Bone marrow (tissue), 2 donors: Measurements from ENCODE around the gene GHRL.

ENCODE experiments used
- DNase-seq, 2 donors: peaks; one replicate each; lab custom pipeline; 2025; lab: John Stamatoyannopoulos, UW

The GHRL gene

GRCh38 chr3:10244009-10244408 is 48.7 kb downstream of the GHRL start:
- DNase-seq: no peak

- no peak for DNase-seq
These were observed 50.3 kb downstream of the GHRL start for GRCh38 chr3:10242182-10243065.

GRCh38 chr3:10240799-10241198 is 51.9 kb downstream of the GHRL start:
- no peak for DNase-seq

- no peak for DNase-seq
These were observed 54.2 kb downstream of the GHRL start for GRCh38 chr3:10238345-10239183.
